Measurements from ENCODE around the gene PXYLP1.

- TF ChIP-seq CTCF (IDR thresholded peaks at IDR 0.05; ENCODE audit: poor library complexity), result no peak
- no peak for TF ChIP-seq EZH2 (IDR thresholded peaks at IDR 0.05; ENCODE audit: borderline replicate concordance)
- no peak for TF ChIP-seq EZH2phosphoT487 (IDR thresholded peaks at IDR 0.05; ENCODE audit: low read depth, severe bottlenecking, unreplicated experiment)
Measured at GRCh38 chr3:141338881-141339280, 107.3 kb downstream of the PXYLP1 start.

All from hepatocyte (in vitro differentiated cells).